WTC11 (cell line): ENCODE results near the gene SP110. TPM values are rescaled to one million over a fixed set of nuclear protein-coding genes. Genes with fewer than 3 reads are reported as not detected.

Experiments
- ATAC-seq: fragments of 200-7000 bp; cut with Tn5 transposase; 2 replicates; pipeline ENCODE4 v1.10.0; 2021; ENCODE audit warnings: mild to moderate bottlenecking, moderate library complexity
- CTCF ChIA-PET: fragments of 300-600 bp; sonication (Branson Sonifier 250); formaldehyde crosslinking; loops from one replicate; lab custom pipeline; 2021; ENCODE audit warnings: antibody characterized with exemption; lab: Charles Lee
- POLR2A ChIA-PET: fragments of 350-600 bp; sonication (Branson Sonifier 250); formaldehyde crosslinking; loops from one replicate; lab custom pipeline; 2021; ENCODE audit warnings: antibody characterized with exemption; lab: Charles Lee
- DNase-seq: peaks from one replicate; pipeline ENCODE4 v3.0.0; 2021; ENCODE audit warnings: low spot score
- H3K27ac Mint-ChIP-seq: 2 replicates; pipeline ENCODE4 v1.8.0; 2021; ENCODE audit warnings: mixed read lengths
- H3K27me3 Mint-ChIP-seq: 2 replicates; pipeline ENCODE4 v1.8.0; 2021; ENCODE audit warnings: low read depth, mild to moderate bottlenecking, moderate library complexity, mixed read lengths
- H3K36me3 Mint-ChIP-seq: 2 replicates; pipeline ENCODE4 v1.8.0; 2021; ENCODE audit warnings: mixed read lengths
- H3K4me1 Mint-ChIP-seq: 2 replicates; pipeline ENCODE4 v1.8.0; 2022; ENCODE audit warnings: mixed read lengths
- H3K4me3 Mint-ChIP-seq: 2 replicates; pipeline ENCODE4 v1.8.0; 2021; ENCODE audit warnings: mild to moderate bottlenecking, moderate library complexity, mixed read lengths
- H3K9me3 Mint-ChIP-seq: 2 replicates; pipeline ENCODE4 v1.8.0; 2021; ENCODE audit warnings: mixed read lengths
- EMX1 ChIP-seq: fragments of 250-450 bp; sonication (Bioruptor Pico); IDR thresholded peaks from 2 replicates; pipeline ENCODE4 v1.8.0; 2021; ENCODE audit warnings: mild to moderate bottlenecking
- JAZF1 ChIP-seq: fragments of 250-450 bp; sonication (Bioruptor Pico); IDR thresholded peaks from 2 replicates; pipeline ENCODE4 v1.9.0; 2021; ENCODE audit warnings: moderate library complexity, mild to moderate bottlenecking, inconsistent platforms
- JUN ChIP-seq: sonication (generic); formaldehyde crosslinking; IDR thresholded peaks from 2 replicates; pipeline ENCODE4 v1.8.0; 2023; ENCODE audit warnings: mild to moderate bottlenecking, missing genetic modification reagents
- NR3C1 ChIP-seq: sonication (generic); formaldehyde crosslinking; conservative IDR thresholded peaks from 2 replicates; pipeline ENCODE4 v1.8.1; 2023; ENCODE audit warnings: low read depth, mild to moderate bottlenecking, missing genetic modification reagents
- PRRX2 ChIP-seq: fragments of 250-450 bp; sonication (Bioruptor Pico); IDR thresholded peaks from 2 replicates; pipeline ENCODE4 v1.8.0; 2021; ENCODE audit warnings: mild to moderate bottlenecking
- RORB ChIP-seq: fragments of 250-450 bp; sonication (Bioruptor Pico); IDR thresholded peaks from 2 replicates; pipeline ENCODE4 v1.9.0; 2021; ENCODE audit warnings: mild to moderate bottlenecking
- TCF7 ChIP-seq: sonication (generic); formaldehyde crosslinking; IDR thresholded peaks from 2 replicates; pipeline ENCODE4 v1.8.0; 2022; ENCODE audit warnings: mild to moderate bottlenecking, low read depth, missing genetic modification reagents, moderate library complexity
- TEAD1 ChIP-seq: sonication (generic); formaldehyde crosslinking; IDR thresholded peaks from 2 replicates; pipeline ENCODE4 v1.8.0; 2022; ENCODE audit warnings: mild to moderate bottlenecking, missing genetic modification reagents
- TEAD4 ChIP-seq: sonication (generic); formaldehyde crosslinking; IDR thresholded peaks from 2 replicates; pipeline ENCODE4 v1.8.0; 2022; ENCODE audit warnings: mild to moderate bottlenecking, missing genetic modification reagents
- ZNF232 ChIP-seq: sonication (generic); formaldehyde crosslinking; IDR thresholded peaks from 2 replicates; pipeline ENCODE4 v1.8.0; 2022; ENCODE audit warnings: mild to moderate bottlenecking, missing genetic modification reagents
- ZNF671 ChIP-seq: fragments of 250-450 bp; sonication (Bioruptor Pico); IDR thresholded peaks from 2 replicates; pipeline ENCODE4 v1.8.0; 2021; ENCODE audit warnings: mild to moderate bottlenecking
- total RNA-seq: library from RNA; stranded (reverse); gene quantifications from 3 replicates; pipeline ENCODE4 v1.2.3, GENCODE V29; 2021
- TF ChIP-seq, protein P1 (sequence below): sonication (generic); formaldehyde crosslinking; IDR thresholded peaks from 2 replicates; pipeline ENCODE4 v1.8.0; 2022; ENCODE audit warnings: mild to moderate bottlenecking, missing genetic modification reagents
- TF ChIP-seq, protein P2 (sequence below): sonication (generic); formaldehyde crosslinking; IDR thresholded peaks from 2 replicates; pipeline ENCODE4 v1.8.1; 2023; ENCODE audit warnings: mild to moderate bottlenecking, missing genetic modification reagents
- TF ChIP-seq, protein P3 (sequence below): sonication (generic); formaldehyde crosslinking; IDR thresholded peaks from 2 replicates; pipeline ENCODE4 v1.8.0; 2023; ENCODE audit warnings: mild to moderate bottlenecking, missing genetic modification reagents
- TF ChIP-seq, protein P4 (sequence below): sonication (generic); formaldehyde crosslinking; IDR thresholded peaks from 2 replicates; pipeline ENCODE4 v1.8.1; 2022; ENCODE audit warnings: mild to moderate bottlenecking, missing genetic modification reagents, moderate library complexity, borderline replicate concordance
- TF ChIP-seq, protein P5 (sequence below): sonication (generic); formaldehyde crosslinking; conservative IDR thresholded peaks from 2 replicates; pipeline ENCODE4 v1.8.1; 2022; ENCODE audit warnings: mild to moderate bottlenecking, missing genetic modification reagents
- TF ChIP-seq, protein P6 (sequence below): sonication (generic); formaldehyde crosslinking; conservative IDR thresholded peaks from 2 replicates; pipeline ENCODE4 v1.8.1; 2023; ENCODE audit warnings: mild to moderate bottlenecking, low read depth, missing genetic modification reagents, moderate library complexity

The SP110 gene
- total RNA-seq, 1 experiment from 2014 or later, result 5.7 TPM

DNA sequence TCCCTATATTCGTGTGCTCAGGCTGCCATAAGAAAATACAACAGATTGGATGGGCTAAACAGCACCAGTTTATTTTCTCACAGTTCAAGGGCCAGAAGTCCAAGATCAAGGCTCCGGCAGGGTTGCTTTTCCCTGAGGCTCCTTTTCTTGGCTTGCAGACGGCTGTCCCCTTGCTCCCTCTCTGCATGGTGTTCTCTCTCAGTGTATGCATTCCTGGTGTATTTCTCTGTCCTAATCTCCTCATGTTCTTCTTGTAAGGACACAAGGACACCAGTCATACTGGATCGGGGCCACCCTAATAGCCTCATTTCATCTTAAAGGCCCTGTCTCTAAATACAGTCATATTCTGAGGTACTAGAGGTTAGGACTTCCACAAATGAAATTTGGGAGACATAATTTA is 88.4 kb downstream of the SP110 start (continued):
- TF ChIP-seq, protein P1, sequence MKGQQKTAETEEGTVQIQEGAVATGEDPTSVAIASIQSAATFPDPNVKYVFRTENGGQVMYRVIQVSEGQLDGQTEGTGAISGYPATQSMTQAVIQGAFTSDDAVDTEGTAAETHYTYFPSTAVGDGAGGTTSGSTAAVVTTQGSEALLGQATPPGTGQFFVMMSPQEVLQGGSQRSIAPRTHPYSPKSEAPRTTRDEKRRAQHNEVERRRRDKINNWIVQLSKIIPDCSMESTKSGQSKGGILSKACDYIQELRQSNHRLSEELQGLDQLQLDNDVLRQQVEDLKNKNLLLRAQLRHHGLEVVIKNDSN, result no peak
- TF ChIP-seq RORB (CRISPR knock-in tag), result no peak

DNA sequence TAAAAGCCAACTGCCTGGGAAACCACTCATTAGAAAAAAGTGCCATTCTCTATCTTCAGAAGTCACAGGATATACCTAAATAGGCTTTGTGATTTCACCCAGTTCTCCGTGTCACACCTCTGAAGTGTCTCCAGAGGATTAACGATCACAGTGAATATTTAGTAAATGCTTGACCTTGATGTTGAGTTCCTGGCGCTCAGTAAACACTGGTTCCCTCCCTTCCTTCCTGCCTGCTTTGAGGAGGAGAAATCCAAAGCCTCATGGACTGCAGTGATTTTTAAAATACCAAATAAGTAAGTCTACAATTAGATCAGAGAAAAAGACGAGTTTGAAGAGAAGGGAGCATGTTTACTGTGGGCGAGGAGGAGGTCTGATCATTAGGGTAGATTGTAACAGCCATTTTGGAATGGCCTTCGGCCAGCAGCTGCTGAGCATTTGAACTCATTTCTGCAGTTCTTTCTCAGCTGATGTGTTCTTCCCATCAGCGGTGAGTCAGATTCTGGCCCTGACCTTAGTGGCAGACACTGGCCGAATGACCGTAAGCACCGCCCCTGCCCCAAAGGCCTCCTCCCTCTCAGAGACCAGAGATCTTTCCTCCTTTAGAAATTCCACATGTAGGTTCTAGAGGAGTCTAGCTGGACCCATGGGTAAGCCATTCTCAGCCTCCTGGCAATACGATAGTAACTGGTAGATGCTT is 89.0 kb downstream of the SP110 start:
- Mint-ChIP-seq H3K4me1 (no peaks in the 10 kb centered on the region; the same call in 1 of the 2 replicates), H3K27ac (no peak overlapping the region), H3K9me3 (no peaks in the 10 kb centered on the region; the same call in 1 of the 2 replicates), H3K4me3 (no peak overlapping the region), H3K27me3 (no peaks in the 10 kb centered on the region), H3K36me3 (no peaks in the 10 kb centered on the region)
- POLR2A ChIA-PET, result interaction anchor here (0.6 kb wide), 1 partner anchor 1779 kb away, joined by 3 read pairs; no protein-coding TSS in a partner anchor
- ATAC-seq (no peak; the same call in 1 of the 2 replicates), DNase-seq (no peak)
- no peak for TF ChIP-seq RORB (CRISPR knock-in tag)
- TF ChIP-seq, protein P2, sequence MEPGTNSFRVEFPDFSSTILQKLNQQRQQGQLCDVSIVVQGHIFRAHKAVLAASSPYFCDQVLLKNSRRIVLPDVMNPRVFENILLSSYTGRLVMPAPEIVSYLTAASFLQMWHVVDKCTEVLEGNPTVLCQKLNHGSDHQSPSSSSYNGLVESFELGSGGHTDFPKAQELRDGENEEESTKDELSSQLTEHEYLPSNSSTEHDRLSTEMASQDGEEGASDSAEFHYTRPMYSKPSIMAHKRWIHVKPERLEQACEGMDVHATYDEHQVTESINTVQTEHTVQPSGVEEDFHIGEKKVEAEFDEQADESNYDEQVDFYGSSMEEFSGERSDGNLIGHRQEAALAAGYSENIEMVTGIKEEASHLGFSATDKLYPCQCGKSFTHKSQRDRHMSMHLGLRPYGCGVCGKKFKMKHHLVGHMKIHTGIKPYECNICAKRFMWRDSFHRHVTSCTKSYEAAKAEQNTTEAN (CRISPR knock-in tag), result no peak
- TF ChIP-seq, protein P3, sequence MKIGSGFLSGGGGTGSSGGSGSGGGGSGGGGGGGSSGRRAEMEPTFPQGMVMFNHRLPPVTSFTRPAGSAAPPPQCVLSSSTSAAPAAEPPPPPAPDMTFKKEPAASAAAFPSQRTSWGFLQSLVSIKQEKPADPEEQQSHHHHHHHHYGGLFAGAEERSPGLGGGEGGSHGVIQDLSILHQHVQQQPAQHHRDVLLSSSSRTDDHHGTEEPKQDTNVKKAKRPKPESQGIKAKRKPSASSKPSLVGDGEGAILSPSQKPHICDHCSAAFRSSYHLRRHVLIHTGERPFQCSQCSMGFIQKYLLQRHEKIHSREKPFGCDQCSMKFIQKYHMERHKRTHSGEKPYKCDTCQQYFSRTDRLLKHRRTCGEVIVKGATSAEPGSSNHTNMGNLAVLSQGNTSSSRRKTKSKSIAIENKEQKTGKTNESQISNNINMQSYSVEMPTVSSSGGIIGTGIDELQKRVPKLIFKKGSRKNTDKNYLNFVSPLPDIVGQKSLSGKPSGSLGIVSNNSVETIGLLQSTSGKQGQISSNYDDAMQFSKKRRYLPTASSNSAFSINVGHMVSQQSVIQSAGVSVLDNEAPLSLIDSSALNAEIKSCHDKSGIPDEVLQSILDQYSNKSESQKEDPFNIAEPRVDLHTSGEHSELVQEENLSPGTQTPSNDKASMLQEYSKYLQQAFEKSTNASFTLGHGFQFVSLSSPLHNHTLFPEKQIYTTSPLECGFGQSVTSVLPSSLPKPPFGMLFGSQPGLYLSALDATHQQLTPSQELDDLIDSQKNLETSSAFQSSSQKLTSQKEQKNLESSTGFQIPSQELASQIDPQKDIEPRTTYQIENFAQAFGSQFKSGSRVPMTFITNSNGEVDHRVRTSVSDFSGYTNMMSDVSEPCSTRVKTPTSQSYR (CRISPR knock-in tag), result no peak
- TF ChIP-seq, protein P4, sequence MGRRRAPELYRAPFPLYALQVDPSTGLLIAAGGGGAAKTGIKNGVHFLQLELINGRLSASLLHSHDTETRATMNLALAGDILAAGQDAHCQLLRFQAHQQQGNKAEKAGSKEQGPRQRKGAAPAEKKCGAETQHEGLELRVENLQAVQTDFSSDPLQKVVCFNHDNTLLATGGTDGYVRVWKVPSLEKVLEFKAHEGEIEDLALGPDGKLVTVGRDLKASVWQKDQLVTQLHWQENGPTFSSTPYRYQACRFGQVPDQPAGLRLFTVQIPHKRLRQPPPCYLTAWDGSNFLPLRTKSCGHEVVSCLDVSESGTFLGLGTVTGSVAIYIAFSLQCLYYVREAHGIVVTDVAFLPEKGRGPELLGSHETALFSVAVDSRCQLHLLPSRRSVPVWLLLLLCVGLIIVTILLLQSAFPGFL (CRISPR knock-in tag), result no peak
- TF ChIP-seq PRRX2 (CRISPR knock-in tag), result no peak
- TF ChIP-seq, protein P5, sequence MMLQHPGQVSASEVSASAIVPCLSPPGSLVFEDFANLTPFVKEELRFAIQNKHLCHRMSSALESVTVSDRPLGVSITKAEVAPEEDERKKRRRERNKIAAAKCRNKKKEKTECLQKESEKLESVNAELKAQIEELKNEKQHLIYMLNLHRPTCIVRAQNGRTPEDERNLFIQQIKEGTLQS (CRISPR knock-in tag), result no peak
- TF ChIP-seq TEAD1 (CRISPR knock-in tag), result no peak
- TF ChIP-seq JUN (CRISPR knock-in tag), result no peak
- TF ChIP-seq TEAD4 (CRISPR knock-in tag), result no peak
- TF ChIP-seq JAZF1, result no peak
- TF ChIP-seq NR3C1 (CRISPR knock-in tag), result no peak
- TF ChIP-seq, all 79 proteins: peak for 0
- CTCF ChIA-PET, result no interaction called here

DNA sequence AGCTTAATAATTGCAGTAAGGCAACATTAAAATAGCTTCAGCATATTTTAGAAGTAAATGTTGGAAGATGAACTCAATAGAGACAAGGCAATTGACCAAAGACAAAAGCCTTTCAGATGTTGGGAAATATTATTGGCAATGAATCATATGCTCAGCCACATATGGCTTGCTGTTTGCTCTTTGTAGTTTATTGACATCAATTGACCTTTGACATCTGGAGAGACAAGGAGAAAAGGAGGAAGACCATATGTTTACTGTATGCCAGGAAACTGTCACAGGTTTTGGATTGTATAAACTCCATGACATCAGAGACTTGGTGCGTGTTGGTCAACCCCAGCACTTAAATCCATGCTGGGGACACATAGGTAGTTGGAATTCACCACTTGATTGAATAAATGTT is 90.4 kb downstream of the SP110 start:
- POLR2A ChIA-PET, result no interaction called here
- DNase-seq (no peak), ATAC-seq (no peak)
- H3K27ac Mint-ChIP-seq, result no peak overlapping the region
- H3K9me3 Mint-ChIP-seq, result no peaks in the 10 kb centered on the region; the same call in 1 of the 2 replicates
- CTCF ChIA-PET, result no interaction called here
- no peaks in the 10 kb centered on the region for H3K27me3 Mint-ChIP-seq
- H3K4me3 Mint-ChIP-seq, result no peak overlapping the region
- TF ChIP-seq ZNF671 (CRISPR knock-in tag), result no peak
- TF ChIP-seq ZNF232 (CRISPR knock-in tag), result no peak
- TF ChIP-seq, protein P6, sequence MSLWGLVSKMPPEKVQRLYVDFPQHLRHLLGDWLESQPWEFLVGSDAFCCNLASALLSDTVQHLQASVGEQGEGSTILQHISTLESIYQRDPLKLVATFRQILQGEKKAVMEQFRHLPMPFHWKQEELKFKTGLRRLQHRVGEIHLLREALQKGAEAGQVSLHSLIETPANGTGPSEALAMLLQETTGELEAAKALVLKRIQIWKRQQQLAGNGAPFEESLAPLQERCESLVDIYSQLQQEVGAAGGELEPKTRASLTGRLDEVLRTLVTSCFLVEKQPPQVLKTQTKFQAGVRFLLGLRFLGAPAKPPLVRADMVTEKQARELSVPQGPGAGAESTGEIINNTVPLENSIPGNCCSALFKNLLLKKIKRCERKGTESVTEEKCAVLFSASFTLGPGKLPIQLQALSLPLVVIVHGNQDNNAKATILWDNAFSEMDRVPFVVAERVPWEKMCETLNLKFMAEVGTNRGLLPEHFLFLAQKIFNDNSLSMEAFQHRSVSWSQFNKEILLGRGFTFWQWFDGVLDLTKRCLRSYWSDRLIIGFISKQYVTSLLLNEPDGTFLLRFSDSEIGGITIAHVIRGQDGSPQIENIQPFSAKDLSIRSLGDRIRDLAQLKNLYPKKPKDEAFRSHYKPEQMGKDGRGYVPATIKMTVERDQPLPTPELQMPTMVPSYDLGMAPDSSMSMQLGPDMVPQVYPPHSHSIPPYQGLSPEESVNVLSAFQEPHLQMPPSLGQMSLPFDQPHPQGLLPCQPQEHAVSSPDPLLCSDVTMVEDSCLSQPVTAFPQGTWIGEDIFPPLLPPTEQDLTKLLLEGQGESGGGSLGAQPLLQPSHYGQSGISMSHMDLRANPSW (CRISPR knock-in tag), result no peak
- no peak for TF ChIP-seq EMX1 (CRISPR knock-in tag)
- TF ChIP-seq TCF7 (CRISPR knock-in tag), result no peak
- H3K36me3 Mint-ChIP-seq, result no peaks in the 10 kb centered on the region
- H3K4me1 Mint-ChIP-seq, result no peaks in the 10 kb centered on the region; the same call in 1 of the 2 replicates
